ENCODE results near the gene C3orf22.

C3orf22 gene

DNA sequence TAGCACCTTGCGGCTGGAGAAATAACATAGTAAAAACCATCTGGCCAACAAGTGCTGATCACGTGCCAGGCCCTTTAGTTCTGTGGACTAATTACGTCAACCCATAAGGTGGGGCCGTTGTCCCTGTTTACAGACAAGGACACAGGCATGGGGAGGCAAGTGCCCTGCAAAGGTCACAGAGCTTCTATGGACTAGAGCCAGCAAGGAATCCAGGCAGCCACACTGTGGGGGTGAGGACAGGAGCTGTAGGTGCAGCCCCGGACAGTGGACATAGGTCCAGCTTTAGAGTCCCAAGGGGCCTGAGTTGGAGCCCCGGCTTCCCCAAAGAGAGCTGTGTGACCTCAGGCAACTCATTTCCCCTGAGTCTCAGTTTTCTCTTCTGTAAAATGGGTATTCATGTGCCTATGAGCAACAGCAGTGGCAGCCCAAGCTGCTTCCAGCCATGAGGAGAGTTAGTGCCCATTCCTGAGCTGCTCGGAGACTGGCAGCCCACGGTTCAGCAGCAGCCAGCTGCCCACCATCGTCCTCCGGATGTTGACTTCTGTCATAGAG is 20.9 kb downstream of the C3orf22 start (continued):
- TF ChIP-seq, protein P1, sequence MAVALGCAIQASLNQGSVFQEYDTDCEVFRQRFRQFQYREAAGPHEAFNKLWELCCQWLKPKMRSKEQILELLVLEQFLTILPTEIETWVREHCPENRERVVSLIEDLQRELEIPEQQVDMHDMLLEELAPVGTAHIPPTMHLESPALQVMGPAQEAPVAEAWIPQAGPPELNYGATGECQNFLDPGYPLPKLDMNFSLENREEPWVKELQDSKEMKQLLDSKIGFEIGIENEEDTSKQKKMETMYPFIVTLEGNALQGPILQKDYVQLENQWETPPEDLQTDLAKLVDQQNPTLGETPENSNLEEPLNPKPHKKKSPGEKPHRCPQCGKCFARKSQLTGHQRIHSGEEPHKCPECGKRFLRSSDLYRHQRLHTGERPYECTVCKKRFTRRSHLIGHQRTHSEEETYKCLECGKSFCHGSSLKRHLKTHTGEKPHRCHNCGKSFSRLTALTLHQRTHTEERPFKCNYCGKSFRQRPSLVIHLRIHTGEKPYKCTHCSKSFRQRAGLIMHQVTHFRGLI (tag by site-specific recombination; IDR thresholded peaks at IDR 0.05), result no peak
- TF ChIP-seq KLF16 (tag by site-specific recombination; IDR thresholded peaks at IDR 0.05) (no peak), ZSCAN18 (tag by site-specific recombination; IDR thresholded peaks at IDR 0.05) (no peak), ZNF530 (tag by site-specific recombination; IDR thresholded peaks at IDR 0.05; ENCODE audit: low read depth) (no peak)

DNA sequence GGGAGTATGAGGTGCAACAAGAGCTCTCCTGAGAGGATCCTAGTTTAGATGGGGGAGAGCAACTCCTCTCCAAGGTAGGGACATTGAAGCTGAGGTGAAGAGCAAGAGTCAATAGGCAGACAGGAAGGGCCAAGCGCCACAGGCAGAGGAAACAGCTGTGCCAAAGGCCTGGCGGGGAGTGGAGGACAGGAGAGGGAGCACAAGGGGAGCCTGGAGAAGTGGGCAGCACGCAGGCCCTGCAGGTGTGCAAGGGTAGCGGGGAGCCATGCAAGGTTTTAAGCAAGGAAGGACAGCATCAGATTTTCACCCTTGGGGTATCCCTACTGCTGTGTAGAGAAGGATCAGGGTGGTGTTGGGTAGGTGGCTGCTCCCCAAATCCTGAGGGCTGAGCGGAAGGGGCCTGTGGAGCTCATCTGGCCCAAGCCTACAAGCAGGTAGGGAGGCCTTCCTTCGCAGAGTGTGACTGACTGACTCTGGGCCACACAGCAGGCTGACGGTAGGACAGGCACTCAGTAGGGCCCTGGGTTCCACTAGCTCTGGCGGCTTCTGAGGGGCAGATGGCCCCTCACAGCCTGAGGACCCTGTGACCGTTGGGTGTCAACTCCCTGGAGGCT is 21.5 kb downstream of the C3orf22 start:
- CTCF ChIA-PET, result interaction anchor here (0.6 to 0.7 kb wide), 2 partner anchors 168 to 562 kb away, joined by 3 read pairs; no protein-coding TSS in a partner anchor
- POLR2A ChIA-PET, result no interaction called here
- TF ChIP-seq KLF17 (tag by site-specific recombination; IDR thresholded peaks at IDR 0.05) (no peak), ZNF830 (tag by site-specific recombination; IDR thresholded peaks at IDR 0.05; ENCODE audit: low read depth) (no peak), MZF1 (tag by site-specific recombination; IDR thresholded peaks at IDR 0.05; ENCODE audit: borderline replicate concordance) (no peak), BCL6B (tag by site-specific recombination; IDR thresholded peaks at IDR 0.05) (no peak), ZSCAN4 (tag by site-specific recombination; IDR thresholded peaks at IDR 0.05) (no peak), ZNF239 (tag by site-specific recombination; IDR thresholded peaks at IDR 0.05) (no peak), GLIS1 (tag by site-specific recombination; IDR thresholded peaks at IDR 0.05) (no peak), ZIC2 (tag by site-specific recombination; IDR thresholded peaks at IDR 0.05) (no peak), ZNF155 (tag by site-specific recombination; IDR thresholded peaks at IDR 0.05) (no peak)
- TF ChIP-seq, protein P2, sequence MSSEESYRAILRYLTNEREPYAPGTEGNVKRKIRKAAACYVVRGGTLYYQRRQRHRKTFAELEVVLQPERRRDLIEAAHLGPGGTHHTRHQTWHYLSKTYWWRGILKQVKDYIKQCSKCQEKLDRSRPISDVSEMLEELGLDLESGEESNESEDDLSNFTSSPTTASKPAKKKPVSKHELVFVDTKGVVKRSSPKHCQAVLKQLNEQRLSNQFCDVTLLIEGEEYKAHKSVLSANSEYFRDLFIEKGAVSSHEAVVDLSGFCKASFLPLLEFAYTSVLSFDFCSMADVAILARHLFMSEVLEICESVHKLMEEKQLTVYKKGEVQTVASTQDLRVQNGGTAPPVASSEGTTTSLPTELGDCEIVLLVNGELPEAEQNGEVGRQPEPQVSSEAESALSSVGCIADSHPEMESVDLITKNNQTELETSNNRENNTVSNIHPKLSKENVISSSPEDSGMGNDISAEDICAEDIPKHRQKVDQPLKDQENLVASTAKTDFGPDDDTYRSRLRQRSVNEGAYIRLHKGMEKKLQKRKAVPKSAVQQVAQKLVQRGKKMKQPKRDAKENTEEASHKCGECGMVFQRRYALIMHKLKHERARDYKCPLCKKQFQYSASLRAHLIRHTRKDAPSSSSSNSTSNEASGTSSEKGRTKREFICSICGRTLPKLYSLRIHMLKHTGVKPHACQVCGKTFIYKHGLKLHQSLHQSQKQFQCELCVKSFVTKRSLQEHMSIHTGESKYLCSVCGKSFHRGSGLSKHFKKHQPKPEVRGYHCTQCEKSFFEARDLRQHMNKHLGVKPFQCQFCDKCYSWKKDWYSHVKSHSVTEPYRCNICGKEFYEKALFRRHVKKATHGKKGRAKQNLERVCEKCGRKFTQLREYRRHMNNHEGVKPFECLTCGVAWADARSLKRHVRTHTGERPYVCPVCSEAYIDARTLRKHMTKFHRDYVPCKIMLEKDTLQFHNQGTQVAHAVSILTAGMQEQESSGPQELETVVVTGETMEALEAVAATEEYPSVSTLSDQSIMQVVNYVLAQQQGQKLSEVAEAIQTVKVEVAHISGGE (tag by site-specific recombination; conservative IDR thresholded peaks at IDR 0.05; ENCODE audit: low read depth), result no peak

More for the DNA sequence above, 21.5 kb downstream of the C3orf22 start:
- no peaks in the 10 kb centered on the region for H3K4me1 ChIP-seq (ENCODE audit: control insufficient read depth, insufficient read depth, low read length)
- no peak overlapping the region for H3K27ac ChIP-seq (ENCODE audit: extremely low read depth, low read depth, low read length)
- no peak overlapping the region for H3K4me3 ChIP-seq (ENCODE audit: low read depth, low read length)
- H3K9me3 ChIP-seq (ENCODE audit: control insufficient read depth, insufficient read depth, low read depth, low read length), result no peaks in the 10 kb centered on the region
- no peaks in the 10 kb centered on the region for H3K36me3 ChIP-seq (ENCODE audit: control insufficient read depth in 2 of 2, insufficient read depth in 1 of 2, low read length in 2 of 2)
